Fibroblast of skin of scalp (primary cell): ENCODE data around the gene GALNT5.

Experiments used
- DNase-seq: peaks from one replicate; pipeline ENCODE4 v3.0.0-alpha.2; 2013

Gene GALNT5

DNA sequence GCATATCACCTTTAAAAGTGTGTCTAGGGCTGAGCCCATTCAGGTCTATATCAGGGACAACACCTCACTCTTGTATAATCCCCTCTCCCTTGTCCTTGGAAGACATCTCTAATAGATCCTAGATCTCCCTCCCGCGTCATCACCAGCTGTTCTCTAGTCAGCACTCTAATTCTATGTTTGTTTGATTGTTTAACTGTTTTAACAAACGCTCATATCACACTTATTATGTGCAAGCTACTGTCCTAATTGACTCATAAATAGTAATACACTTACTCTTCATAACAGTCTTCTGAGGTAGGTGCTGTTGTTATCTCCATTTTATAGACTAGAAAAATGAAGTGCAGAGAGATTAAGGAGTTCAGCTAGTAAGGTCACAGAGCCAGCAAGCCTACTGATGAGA is 69.7 kb downstream of the GALNT5 start:
- no peak for DNase-seq

DNA sequence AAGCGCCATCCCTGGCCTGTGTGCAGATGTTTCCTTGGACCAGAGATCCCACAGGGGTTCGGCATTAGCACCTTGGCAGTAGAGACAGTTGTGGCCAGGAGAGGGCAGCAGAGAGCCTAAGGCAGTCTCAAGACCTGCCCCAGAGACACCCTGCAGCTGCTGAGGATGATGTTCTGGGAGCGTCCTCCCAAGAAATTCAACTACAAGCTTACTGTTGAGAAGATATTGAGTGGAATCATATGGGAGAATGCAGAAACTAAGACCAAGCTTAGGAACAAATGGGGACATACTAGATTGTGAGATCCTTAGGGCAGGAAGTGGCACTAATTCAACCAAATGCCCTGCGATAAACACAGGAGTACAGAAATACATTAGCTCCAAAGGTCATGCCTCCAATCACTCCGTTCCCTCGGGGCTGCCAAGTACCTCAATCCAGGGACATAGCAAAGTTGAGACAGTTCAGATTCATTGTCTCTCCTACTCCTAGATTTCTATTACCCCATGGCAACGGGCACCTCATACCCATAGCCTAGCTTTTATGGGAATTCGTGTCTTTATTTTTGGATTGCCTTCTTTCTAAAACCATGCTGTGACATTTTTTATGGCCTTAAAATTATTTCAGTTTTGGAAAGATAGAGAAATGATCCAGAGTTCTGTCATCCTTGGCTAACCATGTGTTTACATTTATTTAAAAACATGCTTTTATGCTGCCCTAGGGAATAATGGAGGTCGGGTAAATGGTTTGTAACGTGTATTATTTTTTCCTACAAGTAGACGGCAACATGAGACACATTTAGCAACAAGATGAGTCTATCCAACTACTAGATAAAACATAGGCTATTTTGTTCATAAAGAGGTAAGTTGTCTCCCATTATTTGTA is 70.4 kb downstream of the GALNT5 start:
- peak; percentile 72 for DNase-seq

GRCh38 chr2:157329524-157329923 is 72.0 kb downstream of the GALNT5 start:
- no peak for DNase-seq

DNA sequence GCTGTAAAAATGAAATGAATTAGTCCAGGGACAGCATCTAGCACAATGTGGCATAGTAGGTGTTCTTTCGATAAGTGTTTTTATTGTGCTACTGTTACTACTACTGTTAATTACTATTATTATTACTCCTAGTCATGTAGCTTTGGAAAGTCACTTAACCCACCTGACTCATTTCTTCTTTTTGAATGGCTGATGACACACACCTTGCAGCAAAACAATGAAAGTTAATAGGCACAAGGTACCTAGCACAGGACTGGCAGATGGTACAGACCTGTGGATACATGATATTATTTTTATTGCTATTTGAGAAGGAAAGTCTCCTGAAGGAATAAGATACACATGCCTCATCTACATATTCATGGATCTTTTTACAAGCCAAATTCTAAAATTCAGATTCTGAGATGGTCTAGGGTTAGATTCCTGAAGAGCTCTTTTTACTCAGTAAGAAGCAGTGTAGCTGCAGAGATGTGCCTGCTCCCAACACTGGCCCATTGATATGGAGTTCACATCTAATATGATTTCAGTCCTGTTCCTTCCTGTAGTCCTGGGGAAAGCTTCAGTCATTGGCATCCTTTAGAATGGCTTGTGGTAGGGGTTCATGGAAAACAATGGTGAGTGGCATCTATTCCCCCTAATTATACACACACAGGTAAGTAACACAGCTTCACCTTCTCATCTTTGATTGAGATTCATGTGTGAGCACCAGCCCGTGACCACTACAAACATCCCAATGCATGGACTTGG is 76.0 kb downstream of the GALNT5 start:
- no peak for DNase-seq

GRCh38 chr2:157334335-157334734 is 76.8 kb downstream of the GALNT5 start:
- no peak for DNase-seq

- no peak for DNase-seq
Observed at GRCh38 chr2:157334797-157335196, 77.3 kb downstream of the GALNT5 start.

DNA sequence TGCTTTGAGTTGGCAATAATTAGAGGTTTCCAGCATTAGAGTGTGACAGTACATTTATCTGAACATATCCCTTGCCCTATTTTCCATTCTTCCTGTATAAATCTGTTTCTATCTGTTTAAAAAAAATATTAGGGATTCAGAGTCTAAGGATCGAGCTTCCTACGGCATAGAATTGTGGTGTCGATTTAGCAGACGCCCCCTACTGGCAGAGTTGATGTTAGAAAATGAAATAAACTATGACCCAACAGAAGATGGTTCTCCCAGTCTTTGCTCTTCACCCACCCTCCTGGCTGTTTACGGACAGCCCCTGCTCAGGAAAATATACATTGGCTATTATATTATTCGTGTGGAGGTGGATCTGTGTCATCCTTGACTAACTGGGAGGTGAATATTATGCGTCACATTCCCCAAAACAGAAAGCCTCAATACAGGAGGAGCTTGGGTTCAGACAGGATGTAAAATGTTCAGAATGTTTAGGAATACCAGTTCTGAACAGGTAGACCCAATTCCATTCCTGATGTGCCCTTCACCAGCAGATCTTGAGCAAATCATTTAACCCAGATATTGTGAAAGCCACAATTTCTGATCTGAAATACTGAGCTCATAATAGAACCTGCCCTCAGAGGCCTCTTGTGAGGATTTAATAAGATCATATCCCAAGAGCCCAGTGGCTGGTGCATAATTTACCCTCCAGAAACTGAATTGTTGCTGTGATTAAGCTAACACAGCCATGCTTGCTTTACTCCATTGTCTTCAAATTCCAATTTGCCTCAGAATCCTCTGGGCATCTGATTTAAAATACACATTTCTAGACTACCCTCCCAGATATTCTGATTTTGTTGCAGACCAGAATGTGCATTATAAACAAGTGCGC is 78.9 kb downstream of the GALNT5 start:
- peak; percentile 44 for DNase-seq

DNA sequence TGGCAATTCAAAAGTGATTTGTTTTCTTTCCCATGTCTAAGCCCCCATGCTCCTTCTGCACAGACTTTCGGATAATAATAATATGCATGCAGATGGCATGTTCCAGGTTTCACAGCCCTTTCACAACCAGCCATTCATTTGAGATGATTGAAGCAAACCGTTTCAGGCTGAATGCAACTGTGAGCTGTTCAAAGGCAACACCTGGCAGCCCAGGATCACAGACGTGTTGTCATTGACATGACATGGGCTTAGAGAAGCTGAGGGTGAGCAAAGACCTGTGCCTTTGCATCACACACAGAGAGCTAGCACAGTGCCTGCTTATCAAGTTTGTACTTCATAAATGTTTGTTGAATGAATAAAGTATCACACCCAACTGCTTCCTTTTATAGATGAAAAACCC is 80.5 kb downstream of the GALNT5 start:
- no peak for DNase-seq

DNA sequence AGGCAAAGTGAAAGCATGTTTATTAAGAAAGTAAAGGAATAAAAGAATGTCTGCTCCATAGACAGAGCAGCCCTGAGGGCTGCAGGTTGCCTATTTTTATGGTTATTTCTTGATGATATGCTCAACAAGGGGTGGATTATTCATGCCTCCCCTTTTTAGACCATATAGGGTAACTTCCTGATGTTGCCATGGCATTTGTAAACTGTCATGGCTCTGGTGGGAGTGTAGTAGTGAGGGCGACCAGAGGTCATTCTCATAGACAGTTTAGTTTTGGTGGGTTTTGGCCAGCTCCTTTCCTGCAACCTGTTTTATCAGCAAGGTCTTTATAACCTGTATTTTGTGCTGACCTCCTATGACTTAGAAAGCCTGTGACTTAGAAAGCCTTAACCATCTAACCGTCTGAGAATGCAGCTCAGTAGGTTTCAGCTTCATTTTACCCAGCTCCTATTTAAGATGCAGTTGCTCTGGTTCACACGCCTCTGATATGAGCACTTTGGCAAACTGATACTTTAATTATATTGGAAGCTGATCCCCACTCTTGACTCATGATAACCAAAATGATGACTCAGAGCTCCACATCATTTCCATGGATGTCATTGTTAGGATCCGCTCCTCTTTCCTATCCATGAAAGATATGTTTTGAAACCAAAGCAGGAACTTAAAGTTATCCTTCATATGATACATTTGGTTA is 82.6 kb downstream of the GALNT5 start:
- peak; percentile 28 for DNase-seq

- DNase-seq: peak; percentile 66
Observed at GRCh38 chr2:157341381-157341780, 83.9 kb downstream of the GALNT5 start.

DNA sequence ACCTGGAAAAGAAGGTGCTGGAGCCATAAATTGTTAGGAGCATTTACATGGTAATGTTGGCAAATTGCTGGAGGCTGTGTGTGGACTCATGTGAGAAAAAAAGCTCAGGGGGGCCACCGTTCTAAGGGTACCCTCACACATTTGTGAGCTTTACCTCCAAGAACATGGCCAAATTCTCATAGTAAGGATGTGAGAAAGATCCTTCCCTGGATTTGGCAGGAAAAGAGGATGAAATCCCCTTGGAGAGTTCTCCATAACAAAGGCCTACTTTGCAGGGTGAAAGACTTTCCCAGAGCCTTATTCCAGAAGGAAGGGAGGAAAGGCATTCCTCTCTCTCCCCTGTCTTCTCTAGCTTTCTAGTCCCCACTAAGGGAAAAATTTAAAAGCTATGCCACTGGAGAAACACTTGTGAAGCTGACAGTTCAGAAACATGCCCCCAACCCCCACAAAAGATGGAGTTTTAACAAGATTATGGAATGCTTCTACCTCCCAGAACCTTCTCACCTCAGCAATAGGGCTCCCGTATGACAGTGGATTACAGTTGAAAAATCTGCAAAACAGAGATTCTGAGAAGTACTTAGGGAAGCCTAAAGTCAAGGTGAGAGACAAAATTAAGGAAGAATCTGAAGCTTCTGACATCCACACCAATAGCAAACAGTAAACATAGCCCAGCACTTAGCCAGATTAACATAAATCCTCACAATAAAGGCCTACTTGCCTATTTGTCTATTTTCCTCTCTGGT is 88.3 kb downstream of the GALNT5 start:
- no peak for DNase-seq

- no peak for DNase-seq
Observed at GRCh38 chr2:157348291-157348921, 90.9 kb downstream of the GALNT5 start.

GRCh38 chr2:157349949-157350515 is 92.5 kb downstream of the GALNT5 start:
- DNase-seq: peak; percentile 38

DNA sequence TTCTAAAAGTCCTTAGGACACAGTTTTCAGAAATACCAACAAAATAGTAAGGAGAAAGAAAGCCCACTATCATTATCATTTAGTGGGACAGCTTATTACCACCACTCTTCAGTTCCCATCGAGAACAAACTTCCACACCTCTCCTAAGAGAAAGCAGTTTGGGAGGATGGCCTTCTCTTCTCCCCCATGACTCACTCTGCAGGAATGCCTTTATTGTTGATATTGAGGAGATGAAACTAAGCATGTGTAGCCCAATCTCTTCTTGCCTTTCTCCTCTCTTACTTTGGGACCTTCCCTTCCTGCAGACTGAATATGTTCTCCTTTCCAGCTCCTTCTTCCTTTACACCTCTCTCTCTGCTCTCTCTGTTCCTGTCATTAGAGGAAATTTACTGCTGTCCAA is 98.1 kb downstream of the GALNT5 start:
- DNase-seq: peak; percentile 48

- no peak for DNase-seq
Observed at GRCh38 chr2:157359628-157360027, 102.1 kb downstream of the GALNT5 start.

GRCh38 chr2:157361526-157361925 is 104.0 kb downstream of the GALNT5 start:
- no peak for DNase-seq

DNA sequence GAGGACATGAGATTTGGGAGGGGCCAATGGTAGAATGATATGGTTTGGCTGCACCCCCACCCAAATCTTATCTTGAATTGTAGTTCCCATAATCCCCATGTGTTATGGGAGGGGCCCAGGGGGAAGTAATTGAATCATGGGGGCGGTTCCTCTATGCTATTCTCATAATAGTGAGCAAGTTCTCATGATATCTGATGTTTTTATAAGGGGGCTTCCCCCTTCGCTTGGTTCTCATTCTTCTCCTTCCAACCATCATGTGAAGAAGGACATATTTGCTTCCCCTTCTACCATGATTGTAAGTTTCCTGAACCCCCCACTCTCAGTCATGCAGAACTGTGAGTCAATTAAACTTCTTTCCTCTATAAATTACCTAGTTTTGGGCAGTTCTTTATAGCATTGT is 105.1 kb downstream of the GALNT5 start:
- no peak for DNase-seq

DNA sequence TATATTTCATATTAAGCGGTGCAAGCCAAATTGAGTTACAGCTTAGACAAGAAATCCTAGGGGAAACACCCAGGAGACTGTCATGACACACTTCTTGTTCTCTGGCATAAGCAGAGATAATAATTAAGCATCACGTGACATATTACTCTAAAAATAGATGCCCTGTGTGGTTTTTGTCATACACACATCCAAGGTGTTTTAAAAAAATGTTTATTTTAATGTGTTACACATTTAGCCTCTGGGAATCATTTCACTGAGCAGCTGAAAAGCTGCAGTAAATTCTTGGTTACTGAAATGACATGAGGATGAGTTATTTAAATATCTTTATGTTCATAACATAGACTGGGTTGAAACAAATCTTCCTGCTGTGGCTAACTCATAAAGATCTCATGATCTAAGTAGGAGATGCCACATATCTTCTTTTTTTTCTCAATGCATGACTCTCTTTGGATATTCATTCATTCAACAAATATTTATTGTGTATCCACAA is 106.2 kb downstream of the GALNT5 start:
- DNase-seq: peak; percentile 28
